Measurements from ENCODE around the gene ATG2A. TPM values are rescaled to one million over a fixed set of nuclear protein-coding genes. Genes with fewer than 3 reads are reported as not detected.

Gene ATG2A
- total and polyA plus RNA-seq, 2 experiments from 2014 or later, result 13.3 to 36.2 TPM

GRCh38 chr11:64908766-64909165 lies 8.2 kb downstream of the ATG2A start:
- no peaks in the 10 kb centered on the region for H3K27me3 ChIP-seq
- no peaks in the 10 kb centered on the region for H3K4me1 ChIP-seq (ENCODE audit: low read depth)
- peaks cover 49% of the 10 kb centered on the region for H3K36me3 ChIP-seq
- no peak overlapping the region for H3K4me3 ChIP-seq
- no peaks in the 10 kb centered on the region for H3K9me3 ChIP-seq (ENCODE audit: low read depth)
- no peak for TF ChIP-seq CTCF (IDR thresholded peaks at IDR 0.05; ENCODE audit: low read depth, low read length)
- no peak for DNase-seq (ENCODE audit: low read depth in 1 of 2, low spot score in 1 of 2)
- H3K27ac ChIP-seq, result no peak overlapping the region

GRCh38 chr11:64906314-64906635 lies 10.7 kb downstream of the ATG2A start:
- H3K4me3 ChIP-seq, result no peak overlapping the region
- no peaks in the 10 kb centered on the region for H3K27me3 ChIP-seq
- no peaks in the 10 kb centered on the region for H3K9me3 ChIP-seq (ENCODE audit: low read depth)
- no peak overlapping the region for H3K27ac ChIP-seq
- no peak for TF ChIP-seq CTCF (IDR thresholded peaks at IDR 0.05; ENCODE audit: low read depth, low read length)
- no peak for DNase-seq (ENCODE audit: low read depth in 1 of 2, low spot score in 1 of 2)
- no peaks in the 10 kb centered on the region for H3K4me1 ChIP-seq (ENCODE audit: low read depth)
- peaks cover 54% of the 10 kb centered on the region for H3K36me3 ChIP-seq

- H3K9me3 ChIP-seq (ENCODE audit: low read depth), result no peaks in the 10 kb centered on the region
- no peaks in the 10 kb centered on the region for H3K27me3 ChIP-seq
- H3K27ac ChIP-seq, result no peak overlapping the region
- peaks cover 55% of the 10 kb centered on the region for H3K36me3 ChIP-seq
- no peaks in the 10 kb centered on the region for H3K4me1 ChIP-seq (ENCODE audit: low read depth)
- no peak for DNase-seq (ENCODE audit: low read depth in 1 of 2, low spot score in 1 of 2)
- no peak for TF ChIP-seq CTCF (IDR thresholded peaks at IDR 0.05; ENCODE audit: low read depth, low read length)
- no peak overlapping the region for H3K4me3 ChIP-seq
These were observed 11.3 kb downstream of the ATG2A start for GRCh38 chr11:64905516-64906313.

- no peak overlapping the region for H3K4me3 ChIP-seq
- no peak overlapping the region for H3K27ac ChIP-seq
- no peak for DNase-seq (ENCODE audit: low read depth in 1 of 2, low spot score in 1 of 2)
These were observed 13.6 kb downstream of the ATG2A start for GRCh38 chr11:64903291-64903833.

GRCh38 chr11:64902102-64902900 lies 14.7 kb downstream of the ATG2A start:
- H3K27me3 ChIP-seq, result no peaks in the 10 kb centered on the region
- H3K27ac ChIP-seq, result no peak overlapping the region
- H3K36me3 ChIP-seq, result peaks cover 49% of the 10 kb centered on the region
- no peak for TF ChIP-seq CTCF (IDR thresholded peaks at IDR 0.05; ENCODE audit: low read depth, low read length)
- H3K4me1 ChIP-seq (ENCODE audit: low read depth), result no peaks in the 10 kb centered on the region
- no peak overlapping the region for H3K4me3 ChIP-seq
- H3K9me3 ChIP-seq (ENCODE audit: low read depth), result no peaks in the 10 kb centered on the region
- DNase-seq (ENCODE audit: low read depth in 1 of 2, low spot score in 1 of 2), result no peak

More at GRCh38 chr11:64903291-64903833, 13.6 kb downstream of the ATG2A start:
- Histone ChIP-seq H3K36me3 (peaks cover 51% of the 10 kb centered on the region), H3K27me3 (no peaks in the 10 kb centered on the region), H3K4me1 (ENCODE audit: low read depth) (no peaks in the 10 kb centered on the region), H3K9me3 (ENCODE audit: low read depth) (no peaks in the 10 kb centered on the region)
- no peak for TF ChIP-seq CTCF (IDR thresholded peaks at IDR 0.05; ENCODE audit: low read depth, low read length)

All from cardiac muscle cell (in vitro differentiated cells and primary cell).